Endothelial cell of umbilical vein (primary cell): ENCODE data around the gene CARD8. TPM values are rescaled to one million over a fixed set of nuclear protein-coding genes. Genes with fewer than 3 reads are reported as not detected.

ENCODE experiments used
- BruUV-seq: library from RNA; stranded (reverse); fragments of 400-500 nt; replicated peaks from 2 replicates; lab custom pipeline; 2021; lab: Mats Ljungman, UMichigan
- CTCF ChIA-PET: fragments of 300-600, 350-600 bp; sonication (Branson Sonifier 250); formaldehyde crosslinking; loops from one replicate; lab custom pipeline; 2021; ENCODE audit warnings: antibody characterized with exemption, inconsistent platforms; lab: Charles Lee
- POLR2A ChIA-PET: fragments of 300-600, 350-600 bp; sonication (Branson Sonifier 250); formaldehyde crosslinking; loops from one replicate; lab custom pipeline; 2021; ENCODE audit warnings: antibody characterized with exemption, inconsistent platforms; lab: Charles Lee
- DNase-seq: peaks from one replicate; pipeline ENCODE4 v3.0.0-alpha.2; 2011; ENCODE audit warnings: low read depth, low spot score
- FAIRE-seq: peaks from 2 replicates; lab custom pipeline; 2011; peaks lifted over from hg19 to GRCh38; lab: Jason Lieb, UNC
- H2AFZ ChIP-seq: 2 replicates; pipeline ENCODE4 v1.6.0; 2012; ENCODE audit warnings: low read depth, low read length, control low read depth, inconsistent platforms
- H3K27ac ChIP-seq: 2 replicates; pipeline ENCODE4 v1.5.1; 2011; ENCODE audit warnings: low read depth, mild to moderate bottlenecking, control low read depth, low read length, moderate library complexity; ENCODE audit not compliant: insufficient read depth
- H3K27me3 ChIP-seq, 2 experiments: 2 replicates each; pipeline versions ENCODE4 v1.6.0 to v1.6.1; 2011; ENCODE audit warnings: low read length in 2 of 2, mixed read lengths in 1 of 2; ENCODE audit not compliant: control insufficient read depth in 2 of 2, insufficient read depth in 2 of 2
- H3K36me3 ChIP-seq, 2 experiments: 2 replicates in 1 of 2; 3 replicates in 1 of 2; pipeline ENCODE4 v1.5.1; 2011; ENCODE audit warnings: low read length in 2 of 2, mild to moderate bottlenecking in 1 of 2, moderate library complexity in 1 of 2; ENCODE audit not compliant: control insufficient read depth in 2 of 2, insufficient read depth in 2 of 2; ENCODE audit errors: extremely low read depth in 1 of 2
- H3K4me1 ChIP-seq: 3 replicates; pipeline ENCODE4 v1.5.1; 2011; ENCODE audit warnings: mild to moderate bottlenecking, low read length; ENCODE audit not compliant: control insufficient read depth, insufficient read depth; ENCODE audit errors: extremely low read depth
- H3K4me2 ChIP-seq: 2 replicates; pipeline ENCODE4 v1.6.1; 2011; ENCODE audit warnings: low read length, control low read depth, mixed read lengths; ENCODE audit not compliant: insufficient read depth
- H3K4me3 ChIP-seq, 3 experiments: fragments of 200-600 bp in 1 of 3; sonication (generic), shearing (Covaris generic) in 1 of 3; replicated peaks in 1 of 3; 2 replicates each; pipeline ENCODE4 v1.5.1; 2011 to 2016; ENCODE audit warnings: control low read depth in 3 of 3, low read length in 3 of 3, mild to moderate bottlenecking in 2 of 3, inconsistent platforms in 1 of 3, low read depth in 1 of 3, moderate library complexity in 1 of 3; ENCODE audit not compliant: insufficient read depth in 1 of 3
- H3K79me2 ChIP-seq: 2 replicates; pipeline ENCODE4 v1.6.0; 2012; ENCODE audit warnings: low read length, inconsistent platforms; ENCODE audit not compliant: control insufficient read depth, insufficient read depth
- H3K9ac ChIP-seq: replicated peaks from 2 replicates; pipeline ENCODE3; 2011; ENCODE audit warnings: low read length, control low read depth; ENCODE audit not compliant: insufficient read depth; ENCODE audit errors: extremely low read depth
- H3K9me1 ChIP-seq: replicated peaks from 3 replicates; pipeline ENCODE4 v1.6.0; 2011; ENCODE audit warnings: mild to moderate bottlenecking, low read length; ENCODE audit not compliant: control insufficient read depth, insufficient read depth; ENCODE audit errors: extremely low read depth
- H3K9me3 ChIP-seq: replicated peaks from 2 replicates; pipeline ENCODE4 v1.5.1; 2012; ENCODE audit warnings: low read length, inconsistent platforms; ENCODE audit not compliant: control insufficient read depth, insufficient read depth
- H4K20me1 ChIP-seq: replicated peaks from 2 replicates; pipeline ENCODE3; 2011; ENCODE audit warnings: mild to moderate bottlenecking, low read length; ENCODE audit not compliant: control insufficient read depth, insufficient read depth; ENCODE audit errors: extremely low read depth
- EZH2 ChIP-seq: IDR thresholded peaks from 2 replicates; pipeline ENCODE4 v1.6.1; 2012; ENCODE audit warnings: borderline replicate concordance, low read depth, mild to moderate bottlenecking, moderate library complexity, low read length, inconsistent platforms; ENCODE audit not compliant: severe bottlenecking
- FOS ChIP-seq: IDR thresholded peaks from 2 replicates; pipeline ENCODE4 v1.6.1; 2011; ENCODE audit warnings: mild to moderate bottlenecking, low read length, moderate library complexity, borderline replicate concordance; ENCODE audit not compliant: insufficient read depth
- GATA2 ChIP-seq: IDR thresholded peaks from 2 replicates; pipeline ENCODE4 v1.7.0; 2011; ENCODE audit warnings: low read depth, mild to moderate bottlenecking, moderate library complexity, mixed read lengths, low read length; ENCODE audit not compliant: insufficient read length, insufficient read depth
- JUN ChIP-seq: IDR thresholded peaks from 2 replicates; pipeline ENCODE4 v1.6.1; 2011; ENCODE audit warnings: borderline replicate concordance, low read depth; ENCODE audit not compliant: insufficient read length, insufficient read depth
- MYC ChIP-seq: IDR thresholded peaks from one replicate; pipeline ENCODE4 v1.6.1; 2011; ENCODE audit warnings: mild to moderate bottlenecking, low read depth, low read length
- POLR2A ChIP-seq: IDR thresholded peaks from 2 replicates; pipeline ENCODE4 v1.6.1; 2012; ENCODE audit warnings: low read depth, mild to moderate bottlenecking, control low read depth, low read length
- POLR2AphosphoS5 ChIP-seq: IDR thresholded peaks from 2 replicates; pipeline ENCODE4 v1.6.1; 2012; ENCODE audit warnings: low read depth, mild to moderate bottlenecking, control low read depth, low read length, moderate library complexity; ENCODE audit not compliant: insufficient read depth
- dilution Hi-C: fragments of 300-500 bp; cut with MboI; formaldehyde crosslinking; loops from one replicate; pipeline ENCODE4 v1.15.0; 2019; ENCODE audit warnings: low sequenced_read_pairs; ENCODE audit not compliant: extremely low pct_ligation_motif_present
- intact Hi-C: fragments of 100-400 bp; cut with micrococcal nuclease; formaldehyde crosslinking; loops from one replicate; pipeline ENCODE4 v1.10.0; 2022
- polyA plus RNA-seq, 4 experiments: library from polyadenylated mRNA; depleted of rRNA in 3 of 4; stranded (reverse) in 3 of 4; unstranded in 1 of 4; fragments of >200 nt; gene quantifications; 2 replicates each; pipeline versions ENCODE4 v1.2.1 to v1.2.3, GENCODE V29; 2011 to 2012; ENCODE audit warnings: missing spikeins in 1 of 4
- total RNA-seq: library from RNA; stranded (reverse); gene quantifications from 2 replicates; pipeline ENCODE4 v1.2.3, GENCODE V29; 2021
- TF ChIP-seq, protein P1 (sequence below), 2 donors: IDR thresholded peaks; 1 replicate in 1 of 2; 2 replicates in 1 of 2; pipeline ENCODE4 v1.5.1; 2011; ENCODE audit warnings: low read length in 2 of 2, mild to moderate bottlenecking in 2 of 2, moderate library complexity in 2 of 2, control low read depth in 1 of 2, inconsistent platforms in 1 of 2, low read depth in 1 of 2; ENCODE audit not compliant: insufficient read depth in 1 of 2; ENCODE audit errors: extremely low read depth in 1 of 2
- TF ChIP-seq, protein P2 (sequence below): IDR thresholded peaks from 2 replicates; pipeline ENCODE4 v1.6.1; 2011; ENCODE audit not compliant: insufficient read depth, insufficient read length

Gene CARD8
- total and polyA plus RNA-seq, 2 donors (not counting 3 experiments of a cell fraction or from before 2014, with no cell fraction given) = 64.6 to 123 TPM

GRCh38 chr19:48174445-48175030 is 81.2 kb downstream of the CARD8 start:
- FAIRE-seq (no peak), DNase-seq (no peak)
- no peak overlapping the region for H3K4me3 ChIP-seq
- peaks cover 12% of the 10 kb centered on the region for H3K79me2 ChIP-seq
- TF ChIP-seq POLR2A (no peak), POLR2AphosphoS5 (no peak), JUN (no peak)
- TF ChIP-seq, protein P1, sequence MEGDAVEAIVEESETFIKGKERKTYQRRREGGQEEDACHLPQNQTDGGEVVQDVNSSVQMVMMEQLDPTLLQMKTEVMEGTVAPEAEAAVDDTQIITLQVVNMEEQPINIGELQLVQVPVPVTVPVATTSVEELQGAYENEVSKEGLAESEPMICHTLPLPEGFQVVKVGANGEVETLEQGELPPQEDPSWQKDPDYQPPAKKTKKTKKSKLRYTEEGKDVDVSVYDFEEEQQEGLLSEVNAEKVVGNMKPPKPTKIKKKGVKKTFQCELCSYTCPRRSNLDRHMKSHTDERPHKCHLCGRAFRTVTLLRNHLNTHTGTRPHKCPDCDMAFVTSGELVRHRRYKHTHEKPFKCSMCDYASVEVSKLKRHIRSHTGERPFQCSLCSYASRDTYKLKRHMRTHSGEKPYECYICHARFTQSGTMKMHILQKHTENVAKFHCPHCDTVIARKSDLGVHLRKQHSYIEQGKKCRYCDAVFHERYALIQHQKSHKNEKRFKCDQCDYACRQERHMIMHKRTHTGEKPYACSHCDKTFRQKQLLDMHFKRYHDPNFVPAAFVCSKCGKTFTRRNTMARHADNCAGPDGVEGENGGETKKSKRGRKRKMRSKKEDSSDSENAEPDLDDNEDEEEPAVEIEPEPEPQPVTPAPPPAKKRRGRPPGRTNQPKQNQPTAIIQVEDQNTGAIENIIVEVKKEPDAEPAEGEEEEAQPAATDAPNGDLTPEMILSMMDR (IDR thresholded peaks at IDR 0.05; ENCODE audit: extremely low read depth in 1 of 2, insufficient read depth in 1 of 2, low read depth in 1 of 2, low read length in 2 of 2) = no peak
- peaks cover 0 to 6% of the 10 kb centered on the region in 2 experiments for H3K36me3 ChIP-seq
- no peaks in the 10 kb centered on the region for H3K9me1 ChIP-seq
- no peak overlapping the region for H3K27ac ChIP-seq
- no peaks in the 10 kb centered on the region for H3K27me3 ChIP-seq
- intact Hi-C loops (no loop called here), dilution Hi-C loops (no loop called here)
- H2AFZ ChIP-seq = no peak overlapping the region
- ChIA-PET CTCF (interaction anchor here (0.6 to 1.9 kb wide), 2 partner anchors 22 to 56 kb away, joined by 4 to 6 read pairs; no protein-coding TSS in a partner anchor), POLR2A (no interaction called here)
- no peak overlapping the region for H3K9ac ChIP-seq
- H4K20me1 ChIP-seq = no peaks in the 10 kb centered on the region
- H3K9me3 ChIP-seq = no peaks in the 10 kb centered on the region
- no TSS peak for BruUV-seq
- no peak overlapping the region for H3K4me2 ChIP-seq
- peaks cover 10% of the 10 kb centered on the region for H3K4me1 ChIP-seq

GRCh38 chr19:48171710-48172109 is 84.0 kb downstream of the CARD8 start:
- Histone ChIP-seq H3K4me3 (no peak overlapping the region), H3K4me2 (no peak overlapping the region), H3K9me3 (no peaks in the 10 kb centered on the region), H3K79me2 (peaks cover 28% of the 10 kb centered on the region), H3K36me3 (peaks cover 0 to 6% of the 10 kb centered on the region in 2 experiments), H4K20me1 (no peaks in the 10 kb centered on the region), H3K27ac (no peak overlapping the region), H2AFZ (no peak overlapping the region), H3K9me1 (no peaks in the 10 kb centered on the region), H3K27me3 (no peaks in the 10 kb centered on the region), H3K4me1 (peaks cover 13% of the 10 kb centered on the region), H3K9ac (no peak overlapping the region)
- ChIA-PET CTCF (interaction anchor here (1.5 kb wide), 1 partner anchor 32 kb away, joined by 3 read pairs; no protein-coding TSS in a partner anchor), POLR2A (no interaction called here)
- FAIRE-seq (no peak), DNase-seq (no peak)
- dilution Hi-C loops = no loop called here
- intact Hi-C loops = loop anchor here (2.0 kb wide), 2 partner anchors 77 to 89 kb away; no protein-coding TSS in a partner anchor
- BruUV-seq = no TSS peak
- no peak for TF ChIP-seq POLR2A
- TF ChIP-seq EZH2 = no peak
- no peak for TF ChIP-seq JUN
- no peak for TF ChIP-seq FOS
- TF ChIP-seq POLR2AphosphoS5 = no peak
- TF ChIP-seq, protein P1 (IDR thresholded peaks at IDR 0.05; ENCODE audit: extremely low read depth in 1 of 2, insufficient read depth in 1 of 2, low read depth in 1 of 2, low read length in 2 of 2) = no peak
- TF ChIP-seq, protein P2, sequence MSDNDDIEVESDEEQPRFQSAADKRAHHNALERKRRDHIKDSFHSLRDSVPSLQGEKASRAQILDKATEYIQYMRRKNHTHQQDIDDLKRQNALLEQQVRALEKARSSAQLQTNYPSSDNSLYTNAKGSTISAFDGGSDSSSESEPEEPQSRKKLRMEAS = no peak
- TF ChIP-seq MYC = no peak
- TF ChIP-seq GATA2 = no peak
